ENCODE data around the gene FAT1. TPM values are rescaled to one million over a fixed set of nuclear protein-coding genes. Genes with fewer than 3 reads are reported as not detected.

FAT1 gene
- total and polyA plus RNA-seq, 3 donors from 2014 or later = 51.5 to 157 (median 118) TPM

DNA sequence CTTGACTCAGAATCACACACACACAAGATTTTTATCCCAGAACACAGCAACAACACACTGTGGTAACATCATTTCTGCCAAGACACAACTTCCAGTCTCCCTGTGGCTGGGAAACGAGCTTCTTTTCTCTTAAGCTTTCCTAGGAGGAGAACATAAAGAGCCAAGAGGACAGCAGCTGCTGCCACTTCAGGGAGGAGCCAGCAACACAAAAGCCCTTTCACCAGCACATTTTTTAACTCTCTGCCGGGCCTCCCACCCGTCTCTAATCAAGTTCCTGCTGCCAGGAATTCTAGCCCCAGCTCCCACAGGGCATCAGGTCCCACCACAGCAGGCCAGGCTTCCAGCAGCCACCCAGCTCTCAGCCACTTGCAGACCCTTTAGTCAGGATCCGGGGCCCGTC is 22.4 kb downstream of the FAT1 start:
- 15 to 29% methylated on average over 5 of the region's 5 CpGs for WGBS, 2 donors
- Histone ChIP-seq H3K27me3 (no peaks in the 10 kb centered on the region), H3K9me3 (no peaks in the 10 kb centered on the region), H3K4me3 (peak overlapping the region in 1 of 2 donors; percentile 25), H3K4me1 (peaks cover 41% of the 10 kb centered on the region), H3K27ac (peak overlapping the region; percentile 81 to 88), H3K36me3 (ENCODE audit: low read depth, missing control alignments) (no peaks in the 10 kb centered on the region)
- peak; percentile 90 for DNase-seq
- TF ChIP-seq, protein P1, sequence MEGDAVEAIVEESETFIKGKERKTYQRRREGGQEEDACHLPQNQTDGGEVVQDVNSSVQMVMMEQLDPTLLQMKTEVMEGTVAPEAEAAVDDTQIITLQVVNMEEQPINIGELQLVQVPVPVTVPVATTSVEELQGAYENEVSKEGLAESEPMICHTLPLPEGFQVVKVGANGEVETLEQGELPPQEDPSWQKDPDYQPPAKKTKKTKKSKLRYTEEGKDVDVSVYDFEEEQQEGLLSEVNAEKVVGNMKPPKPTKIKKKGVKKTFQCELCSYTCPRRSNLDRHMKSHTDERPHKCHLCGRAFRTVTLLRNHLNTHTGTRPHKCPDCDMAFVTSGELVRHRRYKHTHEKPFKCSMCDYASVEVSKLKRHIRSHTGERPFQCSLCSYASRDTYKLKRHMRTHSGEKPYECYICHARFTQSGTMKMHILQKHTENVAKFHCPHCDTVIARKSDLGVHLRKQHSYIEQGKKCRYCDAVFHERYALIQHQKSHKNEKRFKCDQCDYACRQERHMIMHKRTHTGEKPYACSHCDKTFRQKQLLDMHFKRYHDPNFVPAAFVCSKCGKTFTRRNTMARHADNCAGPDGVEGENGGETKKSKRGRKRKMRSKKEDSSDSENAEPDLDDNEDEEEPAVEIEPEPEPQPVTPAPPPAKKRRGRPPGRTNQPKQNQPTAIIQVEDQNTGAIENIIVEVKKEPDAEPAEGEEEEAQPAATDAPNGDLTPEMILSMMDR (IDR thresholded peaks at IDR 0.05) = no peak
- intact Hi-C loops (cut with DNase I; ENCODE audit: low total_unique reads) = no loop called here

DNA sequence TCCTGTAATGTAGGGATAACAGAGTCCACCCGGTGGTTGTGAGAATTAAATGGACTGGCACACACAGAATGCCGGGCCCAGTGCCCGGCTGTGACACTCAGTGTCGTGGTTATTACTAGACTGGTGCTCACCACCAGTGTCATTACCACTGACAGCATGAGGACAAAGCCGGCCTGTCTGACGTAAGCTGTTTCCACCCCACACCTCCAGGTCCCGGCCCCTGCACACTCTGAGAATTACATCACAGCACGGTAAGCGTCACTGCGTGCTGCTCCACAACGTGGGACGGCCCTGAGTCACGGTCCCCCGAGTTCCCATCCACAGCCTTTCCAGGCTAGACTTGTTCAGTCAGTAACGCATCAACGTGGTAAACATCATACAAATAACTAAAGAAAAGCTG is 22.9 kb downstream of the FAT1 start:
- Histone ChIP-seq H3K36me3 (ENCODE audit: low read depth, missing control alignments) (no peaks in the 10 kb centered on the region), H3K9me3 (no peaks in the 10 kb centered on the region), H3K27me3 (no peaks in the 10 kb centered on the region), H3K4me1 (peaks cover 46% of the 10 kb centered on the region), H3K4me3 (no peak overlapping the region), H3K27ac (peak overlapping the region; percentile 81 to 88)
- TF ChIP-seq POLR2A (IDR thresholded peaks at IDR 0.05) = no peak
- TF ChIP-seq, protein P1 (IDR thresholded peaks at IDR 0.05) = no peak
- peak; percentile 71 for DNase-seq
- intact Hi-C loops (cut with DNase I; ENCODE audit: low total_unique reads) = no loop called here
- 52 to 65% methylated on average over 16 of the region's 16 CpGs for WGBS, 2 donors

DNA sequence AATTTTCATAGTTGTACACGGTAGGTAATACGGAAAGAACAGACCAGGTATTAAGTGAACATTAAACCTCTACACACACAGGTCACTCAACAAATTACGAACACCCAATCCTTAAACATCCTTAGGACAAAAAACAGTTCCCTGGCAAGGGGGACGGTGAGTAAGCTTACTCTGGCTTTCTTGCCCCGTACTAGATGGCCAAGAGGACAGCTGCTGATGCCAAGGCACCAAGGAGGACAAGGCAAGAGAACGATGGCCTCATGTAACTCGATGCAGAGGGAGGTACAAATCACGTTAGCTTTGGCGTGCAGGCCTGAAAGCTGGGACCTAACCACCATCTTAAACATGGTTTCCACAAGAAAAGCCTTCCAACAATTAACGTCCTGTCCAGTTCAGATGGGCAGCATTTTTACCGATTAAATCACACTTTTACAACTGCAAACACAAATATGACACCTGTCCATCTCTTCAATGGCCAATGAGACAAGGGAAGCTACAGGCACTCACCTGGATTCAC is 23.7 kb downstream of the FAT1 start:
- no peaks in the 10 kb centered on the region for H3K27me3 ChIP-seq
- no peak overlapping the region for H3K4me3 ChIP-seq
- no peaks in the 10 kb centered on the region for H3K9me3 ChIP-seq
- no peak for DNase-seq
- intact Hi-C loops (cut with DNase I; ENCODE audit: low total_unique reads) = no loop called here
- H3K27ac ChIP-seq = peak overlapping the region; percentile 81 to 88
- 79 to 88% methylated on average over 11 of the region's 11 CpGs for WGBS, 2 donors
- H3K4me1 ChIP-seq = peaks cover 48% of the 10 kb centered on the region
- no peaks in the 10 kb centered on the region for H3K36me3 ChIP-seq (ENCODE audit: low read depth, missing control alignments)
- TF ChIP-seq POLR2A (IDR thresholded peaks at IDR 0.05) = no peak
- TF ChIP-seq, protein P1 (IDR thresholded peaks at IDR 0.05) = no peak

DNA sequence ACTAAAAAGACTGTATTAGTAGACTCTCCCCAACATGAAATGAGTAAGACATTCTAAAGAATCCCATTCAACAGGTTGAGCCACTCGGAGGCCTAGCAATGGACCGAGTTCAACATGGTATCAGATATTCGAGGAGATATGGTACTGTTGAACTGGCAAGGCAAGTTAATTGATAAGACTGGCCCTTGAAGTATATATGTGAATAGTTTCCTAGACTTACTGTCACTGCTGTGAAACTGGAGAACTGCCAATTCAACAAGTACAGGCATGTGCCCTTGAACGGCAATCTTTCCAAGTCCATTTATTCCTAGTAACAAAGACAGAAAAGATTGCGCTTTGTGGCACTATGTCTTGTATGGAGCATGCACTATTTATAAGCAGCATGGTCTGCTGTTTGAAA is 24.4 kb downstream of the FAT1 start:
- Histone ChIP-seq H3K27me3 (no peaks in the 10 kb centered on the region), H3K27ac (peak overlapping the region; percentile 81 to 88), H3K9me3 (no peaks in the 10 kb centered on the region), H3K36me3 (ENCODE audit: low read depth, missing control alignments) (no peaks in the 10 kb centered on the region), H3K4me3 (no peak overlapping the region), H3K4me1 (peaks cover 48% of the 10 kb centered on the region)
- 45 to 56% methylated on average over 5 of the region's 5 CpGs for WGBS, 2 donors
- peak; percentile 52 for DNase-seq
- TF ChIP-seq POLR2A (IDR thresholded peaks at IDR 0.05) = no peak
- TF ChIP-seq, protein P1 (IDR thresholded peaks at IDR 0.05) = no peak
- intact Hi-C loops (cut with DNase I; ENCODE audit: low total_unique reads) = no loop called here

DNA sequence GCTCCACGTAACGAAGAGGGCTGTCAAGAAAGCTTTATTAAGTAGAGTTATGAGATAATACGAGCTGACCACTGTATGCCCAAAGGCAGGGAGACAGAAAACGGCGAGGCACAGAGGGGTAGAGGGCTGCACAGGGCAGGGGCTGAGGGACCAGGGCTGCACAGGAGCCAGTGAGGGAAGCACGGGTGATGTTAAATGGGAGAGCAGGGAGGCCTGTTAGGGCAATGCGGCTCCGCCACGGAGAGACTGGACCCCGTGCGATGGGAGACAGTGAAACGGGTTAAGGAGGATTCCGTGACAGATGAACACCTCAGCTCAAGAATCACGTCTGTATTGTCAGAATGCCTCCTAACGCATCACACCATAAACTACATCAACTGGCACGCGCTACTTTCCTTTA is 25.1 kb downstream of the FAT1 start:
- H3K9me3 ChIP-seq = no peaks in the 10 kb centered on the region
- H3K4me1 ChIP-seq = peaks cover 48% of the 10 kb centered on the region
- no peak overlapping the region for H3K4me3 ChIP-seq
- TF ChIP-seq POLR2A (IDR thresholded peaks at IDR 0.05) = no peak
- H3K27ac ChIP-seq = peak overlapping the region; percentile 42 to 81
- DNase-seq = no peak
- intact Hi-C loops (cut with DNase I; ENCODE audit: low total_unique reads) = no loop called here
- no peaks in the 10 kb centered on the region for H3K27me3 ChIP-seq
- 92% methylated on average over 17 of the region's 17 CpGs for WGBS, 2 donors
- no peaks in the 10 kb centered on the region for H3K36me3 ChIP-seq (ENCODE audit: low read depth, missing control alignments)

Measured in testis (tissue), 3 donors.